CD4-positive, alpha-beta memory T cell (primary cell): ENCODE data around the gene DUSP22. TPM values are rescaled to one million over a fixed set of nuclear protein-coding genes. Genes with fewer than 3 reads are reported as not detected.
"Not testable (repeated sequence)": the region's sequence is repeated elsewhere in the genome, so short reads cannot be mapped to it uniquely, and the experiment has no call there.

Experiments used
- CTCF ChIA-PET: fragments of 350-600 bp; sonication (Branson Sonifier 250); formaldehyde crosslinking; loops from one replicate; lab custom pipeline; 2021; ENCODE audit warnings: inconsistent platforms; ENCODE audit not compliant: partially characterized antibody; lab: Charles Lee
- POLR2A ChIA-PET: fragments of 350-600 bp; sonication (Branson Sonifier 250); formaldehyde crosslinking; loops from one replicate; lab custom pipeline; 2021; ENCODE audit not compliant: partially characterized antibody; lab: Charles Lee
- DNase-seq, 5 donors: peaks; one replicate each; pipeline versions ENCODE4 v3.0.0 to v3.0.0-alpha.2; 2020 to 2022; ENCODE audit warnings: mixed read lengths in 1 of 5
- H3K27ac ChIP-seq: one replicate; pipeline ENCODE4 v1.7.0; 2013; ENCODE audit warnings: low read depth, low read length
- H3K27me3 ChIP-seq: 2 replicates; pipeline ENCODE4 v1.7.0; 2013; ENCODE audit warnings: mild to moderate bottlenecking, low read length, moderate library complexity; ENCODE audit not compliant: insufficient read depth
- H3K36me3 ChIP-seq: 2 replicates; pipeline ENCODE4 v1.7.0; 2013; ENCODE audit warnings: mild to moderate bottlenecking, low read length, moderate library complexity; ENCODE audit not compliant: insufficient read depth
- H3K4me1 ChIP-seq: 2 replicates; pipeline ENCODE4 v1.7.0; 2013; ENCODE audit warnings: mild to moderate bottlenecking, low read length, moderate library complexity; ENCODE audit not compliant: insufficient read depth
- H3K4me3 ChIP-seq, 2 donors: one replicate each; pipeline ENCODE4 v1.7.0; 2013; ENCODE audit warnings: low read length in 2 of 2, mild to moderate bottlenecking in 1 of 2
- H3K9me3 ChIP-seq, 2 donors: one replicate each; pipeline ENCODE4 v1.7.0; 2013; ENCODE audit warnings: low read length in 2 of 2, control low read depth in 1 of 2; ENCODE audit not compliant: control insufficient read depth in 1 of 2
- H3K27ac Mint-ChIP-seq, 7 donors: one replicate each; pipeline ENCODE4 v1.8.0; 2020 to 2021; ENCODE audit warnings: mixed read lengths in 7 of 7, mild to moderate bottlenecking in 6 of 7, inconsistent platforms in 3 of 7, moderate library complexity in 3 of 7
- H3K27me3 Mint-ChIP-seq, 2 donors: one replicate each; pipeline ENCODE4 v1.8.0; 2020 to 2021; ENCODE audit warnings: mixed read lengths in 2 of 2
- H3K36me3 Mint-ChIP-seq, 2 donors: one replicate each; pipeline ENCODE4 v1.8.0; 2020 to 2021; ENCODE audit warnings: mixed read lengths in 2 of 2, inconsistent platforms in 1 of 2, mild to moderate bottlenecking in 1 of 2
- H3K4me1 Mint-ChIP-seq, 4 donors: one replicate each; pipeline ENCODE4 v1.8.0; 2020 to 2021; ENCODE audit warnings: mixed read lengths in 4 of 4, mild to moderate bottlenecking in 1 of 4
- H3K4me3 Mint-ChIP-seq, 8 donors: one replicate each; pipeline ENCODE4 v1.8.0; 2020 to 2021; ENCODE audit warnings: mixed read lengths in 8 of 8, mild to moderate bottlenecking in 7 of 8, moderate library complexity in 6 of 8, inconsistent platforms in 3 of 8
- H3K9me3 Mint-ChIP-seq, 8 donors: one replicate each; pipeline ENCODE4 v1.8.0; 2020 to 2021; ENCODE audit warnings: mixed read lengths in 8 of 8, mild to moderate bottlenecking in 5 of 8, inconsistent platforms in 3 of 8, moderate library complexity in 1 of 8
- intact Hi-C: fragments of 100-400 bp; cut with micrococcal nuclease; formaldehyde crosslinking; loops from one replicate; pipeline ENCODE4 v1.15.1; 2023
- polyA plus RNA-seq, 2 donors: library from polyadenylated mRNA; unstranded; fragments of 300-500 nt; fragmentation: Illumina TruSeq; gene quantifications; one replicate each; pipeline ENCODE4 v1.2.3, GENCODE V29; 2021
- total RNA-seq, 2 experiments: library from RNA; stranded (reverse); gene quantifications; one replicate each; pipeline ENCODE4 v1.2.3, GENCODE V29; 2021

The DUSP22 gene
- total and polyA plus RNA-seq, 4 experiments from 2014 or later = 32.8 to 49.4 (median 38.9) TPM

DNA sequence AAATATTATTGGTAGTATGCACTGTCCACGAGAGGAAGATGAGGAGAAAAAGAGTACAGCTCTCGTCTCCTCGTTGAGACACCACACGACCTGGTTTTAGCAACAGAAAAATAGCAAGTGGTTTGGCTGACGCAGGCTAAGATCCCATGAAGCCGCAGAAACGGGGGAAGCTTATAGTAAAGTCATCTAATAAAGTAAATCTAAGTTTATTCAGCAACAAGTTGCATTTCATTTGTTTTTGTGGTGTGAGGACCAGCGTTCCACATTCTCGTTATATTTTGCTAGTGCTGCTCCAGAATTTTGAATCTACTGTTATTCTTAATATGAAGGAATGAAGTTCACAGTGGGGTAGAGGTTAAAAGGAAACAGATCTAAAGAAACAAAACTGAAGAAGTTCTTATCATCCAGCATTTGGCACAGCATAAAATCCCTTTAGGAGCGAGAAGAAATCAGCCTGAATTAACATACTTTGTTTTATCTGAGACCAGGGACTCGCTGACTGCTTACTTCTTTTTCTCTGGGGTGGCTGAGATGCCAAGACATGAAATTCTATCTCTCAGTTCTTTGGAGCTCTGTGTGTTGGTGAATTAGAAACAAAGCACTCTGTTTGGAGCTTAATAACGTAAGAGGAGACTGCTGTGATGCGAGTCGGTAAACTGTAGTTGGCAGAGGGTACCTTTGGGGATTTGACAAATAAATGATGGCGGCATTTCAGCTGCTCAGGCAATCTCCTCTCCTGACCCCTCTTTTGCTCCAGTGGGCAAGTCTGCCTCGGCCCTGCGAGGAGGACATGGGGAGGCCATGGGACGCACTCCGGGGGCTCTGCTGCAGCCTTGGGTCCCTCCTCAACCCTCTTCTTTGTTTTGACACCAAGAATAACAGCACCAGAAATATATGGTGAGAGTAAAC is 74.4 kb downstream of the DUSP22 start:
- intact Hi-C loops = no loop called here
- Histone ChIP-seq H3K9me3 (no peaks in the 10 kb centered on the region), H3K36me3 (no peaks in the 10 kb centered on the region), H3K4me3 (no peak overlapping the region), H3K4me1 (no peaks in the 10 kb centered on the region), H3K27ac (no peak overlapping the region), H3K27me3 (no peaks in the 10 kb centered on the region)
- CTCF ChIA-PET = no interaction called here
- peaks cover 0 to 45% (median 28%) of the 10 kb centered on the region in 8 donors for H3K9me3 Mint-ChIP-seq
- H3K36me3 Mint-ChIP-seq = no peaks in the 10 kb centered on the region
- no peak overlapping the region for H3K27ac Mint-ChIP-seq
- no peak for DNase-seq
- H3K4me3 Mint-ChIP-seq = no peak overlapping the region
- POLR2A ChIA-PET = no interaction called here
- H3K27me3 Mint-ChIP-seq = peaks cover 0 to 13% of the 10 kb centered on the region in 2 donors
- no peaks in the 10 kb centered on the region for H3K4me1 Mint-ChIP-seq

DNA sequence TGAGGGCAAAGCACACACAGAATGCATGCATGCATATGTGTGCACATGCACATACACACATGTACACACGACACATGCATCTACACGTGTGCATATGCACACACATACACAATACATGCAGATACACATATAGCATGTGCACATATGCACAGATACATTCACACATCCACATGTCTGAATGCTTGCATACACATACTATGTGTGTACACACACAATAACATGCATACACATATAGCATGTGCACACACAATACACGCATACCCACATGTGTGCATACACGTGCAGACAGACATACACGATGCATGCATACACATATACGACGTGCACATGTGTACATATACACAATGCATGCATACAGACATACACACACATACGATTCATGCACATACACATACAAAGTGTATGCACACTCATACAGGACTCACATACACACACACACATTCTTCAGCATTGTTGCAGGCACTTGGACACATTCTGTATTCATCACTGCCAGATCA is 75.1 kb downstream of the DUSP22 start:
- H3K9me3 Mint-ChIP-seq = peaks cover 0 to 42% (median 26%) of the 10 kb centered on the region in 8 donors
- Histone ChIP-seq H3K4me1 (no peaks in the 10 kb centered on the region), H3K27me3 (no peaks in the 10 kb centered on the region), H3K27ac (no peak overlapping the region), H3K36me3 (no peaks in the 10 kb centered on the region), H3K4me3 (no peak overlapping the region), H3K9me3 (no peaks in the 10 kb centered on the region)
- no peaks in the 10 kb centered on the region for H3K4me1 Mint-ChIP-seq
- H3K4me3 Mint-ChIP-seq = no peak overlapping the region
- ChIA-PET CTCF (no interaction called here), POLR2A (no interaction called here)
- DNase-seq = no peak
- H3K27ac Mint-ChIP-seq = no peak overlapping the region
- no peaks in the 10 kb centered on the region for H3K36me3 Mint-ChIP-seq
- intact Hi-C loops = no loop called here
- H3K27me3 Mint-ChIP-seq = peaks cover 0 to 13% of the 10 kb centered on the region in 2 donors

DNA sequence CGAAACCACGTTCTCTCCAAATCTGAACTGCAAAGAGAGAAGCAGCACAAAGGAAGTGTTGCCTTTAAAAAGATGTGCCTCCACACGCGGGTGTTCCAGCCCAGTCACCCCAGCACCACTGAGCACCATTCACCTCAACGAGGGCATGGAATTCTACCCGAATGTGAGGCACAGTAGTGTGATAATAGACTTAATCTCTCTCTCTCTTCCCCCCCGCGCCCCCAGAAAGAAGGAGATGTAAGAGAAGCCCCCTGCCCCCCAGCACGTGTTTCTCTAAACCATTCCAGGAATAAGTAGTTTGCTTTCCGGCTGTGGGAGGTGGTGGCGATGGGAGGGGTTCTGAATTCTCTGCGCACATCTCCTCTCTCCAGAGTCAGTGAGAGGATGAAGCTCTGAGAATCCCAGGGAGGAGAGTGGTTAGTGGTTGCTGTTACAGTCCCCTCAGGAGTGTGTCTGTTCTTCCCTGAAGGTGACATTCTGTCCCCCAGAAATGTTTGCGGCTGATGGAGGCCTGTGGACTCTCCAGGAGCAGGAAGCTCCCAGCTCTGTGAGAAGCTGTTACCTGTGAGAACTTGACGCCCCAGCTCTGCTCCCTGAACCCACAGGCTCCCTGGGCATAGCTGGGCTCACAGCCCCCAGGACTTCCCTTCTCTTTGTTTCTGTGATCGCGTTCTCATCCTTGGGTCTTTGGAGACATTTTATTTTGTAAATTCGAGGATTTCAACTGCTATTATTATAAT is 75.8 kb downstream of the DUSP22 start:
- DNase-seq = no peak
- Mint-ChIP-seq H3K4me3 (no peak overlapping the region), H3K27me3 (peaks cover 0 to 13% of the 10 kb centered on the region in 2 donors), H3K4me1 (peaks cover 0 to 6% (median 4%) of the 10 kb centered on the region in 4 donors), H3K27ac (no peak overlapping the region), H3K9me3 (peaks cover 0 to 37% (median 19%) of the 10 kb centered on the region in 8 donors), H3K36me3 (no peaks in the 10 kb centered on the region)
- Histone ChIP-seq H3K27ac (no peak overlapping the region), H3K27me3 (no peaks in the 10 kb centered on the region), H3K36me3 (no peaks in the 10 kb centered on the region), H3K4me3 (no peak overlapping the region), H3K4me1 (no peaks in the 10 kb centered on the region), H3K9me3 (no peaks in the 10 kb centered on the region)
- intact Hi-C loops = no loop called here
- ChIA-PET POLR2A (no interaction called here), CTCF (no interaction called here)

DNA sequence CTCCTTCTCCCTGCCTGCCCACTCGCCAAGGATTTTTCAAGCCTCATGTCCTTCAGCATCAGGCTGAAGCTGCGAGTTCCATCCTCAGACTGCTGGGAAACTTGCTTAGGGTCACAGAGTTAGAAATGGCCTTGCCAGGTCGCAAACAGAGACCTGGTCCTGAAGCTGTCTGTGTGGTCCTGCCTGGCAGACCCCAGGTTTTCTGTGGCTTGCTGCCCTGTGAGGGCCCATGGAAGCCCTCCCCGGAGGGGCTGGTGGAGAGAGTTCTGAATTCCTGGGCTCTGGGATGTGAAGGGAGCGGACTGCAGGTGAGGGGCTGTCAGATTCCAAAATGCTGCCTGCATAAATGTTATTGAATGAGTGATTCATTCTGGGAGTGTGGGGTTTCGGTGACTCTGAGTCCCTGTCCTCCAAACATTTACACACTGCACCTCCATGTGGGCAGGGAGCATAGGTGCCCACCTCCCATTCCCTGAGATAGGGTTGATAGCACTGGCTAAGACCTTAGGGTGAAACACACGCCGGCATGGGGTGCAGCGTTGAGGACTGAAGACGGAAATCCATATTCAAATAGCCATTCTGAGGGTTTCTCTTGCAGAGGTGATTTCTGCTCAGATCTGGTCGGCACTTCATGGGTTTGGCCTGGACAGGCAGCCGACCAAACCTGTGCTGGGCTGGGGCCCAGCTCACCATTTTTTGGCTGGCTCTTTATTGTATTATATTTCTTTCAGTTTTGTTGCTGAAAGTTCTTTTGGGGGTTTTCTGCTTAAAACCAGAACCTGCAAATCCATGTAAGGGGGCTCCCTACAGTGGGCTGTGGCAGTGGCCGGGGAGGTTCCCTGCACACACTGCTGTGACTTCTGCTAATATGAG is 77.5 kb downstream of the DUSP22 start:
- intact Hi-C loops = no loop called here
- H3K9me3 Mint-ChIP-seq = peaks cover 0 to 33% (median 6%) of the 10 kb centered on the region in 8 donors
- H3K27me3 Mint-ChIP-seq = peaks cover under 1 to 17% of the 10 kb centered on the region in 2 donors
- H3K4me1 Mint-ChIP-seq = peaks cover 0 to 6% (median 4%) of the 10 kb centered on the region in 4 donors
- H3K4me3 Mint-ChIP-seq = no peak overlapping the region
- Histone ChIP-seq H3K36me3 (no peaks in the 10 kb centered on the region), H3K4me3 (no peak overlapping the region), H3K9me3 (no peaks in the 10 kb centered on the region), H3K27ac (no peak overlapping the region), H3K4me1 (no peaks in the 10 kb centered on the region), H3K27me3 (no peaks in the 10 kb centered on the region)
- no peak overlapping the region for H3K27ac Mint-ChIP-seq
- H3K36me3 Mint-ChIP-seq = no peaks in the 10 kb centered on the region
- no peak for DNase-seq
- POLR2A ChIA-PET = no interaction called here
- CTCF ChIA-PET = no interaction called here

DNA sequence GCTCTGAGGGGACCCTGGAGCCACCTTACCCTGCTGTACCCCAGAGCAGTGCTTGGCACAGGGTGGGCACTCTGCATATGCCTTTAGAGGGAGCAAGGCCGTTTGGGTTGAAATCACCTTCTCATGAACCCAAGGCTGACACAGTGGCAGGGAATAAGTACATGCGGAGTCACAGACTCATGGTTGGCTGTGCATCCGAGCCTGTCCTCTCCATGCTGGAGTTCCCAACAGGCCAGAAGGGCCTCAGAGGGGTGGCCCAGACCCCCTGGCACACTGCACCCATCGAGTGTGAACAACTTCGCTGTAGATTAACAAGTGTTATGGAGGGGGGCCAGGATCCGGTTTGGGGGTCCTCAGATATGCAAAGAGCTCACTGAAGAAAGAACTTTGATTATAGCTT is 78.3 kb downstream of the DUSP22 start:
- POLR2A ChIA-PET = no interaction called here
- CTCF ChIA-PET = no interaction called here

DNA sequence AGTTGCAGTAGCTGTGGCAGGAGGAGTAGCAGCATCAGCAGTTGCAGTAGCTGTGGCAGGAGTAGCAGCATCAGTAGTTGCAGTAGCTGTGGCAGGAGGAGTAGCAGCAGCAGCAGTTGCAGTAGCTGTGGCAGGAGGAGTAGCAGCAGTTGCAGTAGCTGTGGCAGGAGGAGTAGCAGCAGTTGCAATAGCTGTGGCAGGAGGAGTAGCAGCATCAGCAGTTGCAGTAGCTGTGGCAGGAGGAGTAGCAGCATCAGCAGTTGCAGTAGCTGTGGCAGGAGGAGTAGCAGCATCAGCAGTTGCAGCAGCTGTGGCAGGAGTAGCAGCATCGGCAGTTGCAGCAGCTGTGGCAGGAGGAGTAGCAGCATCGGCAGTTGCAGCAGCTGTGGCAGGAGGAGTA is 79.6 kb downstream of the DUSP22 start:
- H3K27ac ChIP-seq, H3K36me3 Mint-ChIP-seq, DNase-seq, H3K4me3 ChIP-seq, H3K4me1 Mint-ChIP-seq, H3K36me3 ChIP-seq, CTCF ChIA-PET, POLR2A ChIA-PET, H3K27ac Mint-ChIP-seq, intact Hi-C loops, H3K4me1 ChIP-seq, H3K27me3 ChIP-seq, H3K4me3 Mint-ChIP-seq, H3K9me3 ChIP-seq: not testable (repeated sequence)
- Mint-ChIP-seq H3K27me3 (peaks cover 8 to 23% of the 10 kb centered on the region in 2 donors), H3K9me3 (peaks cover 0 to 27% (median 5%) of the 10 kb centered on the region in 8 donors)

More for the DNA sequence above, 78.3 kb downstream of the DUSP22 start:
- Histone ChIP-seq H3K36me3 (no peaks in the 10 kb centered on the region), H3K9me3 (no peaks in the 10 kb centered on the region), H3K4me1 (no peaks in the 10 kb centered on the region), H3K27ac (no peak overlapping the region), H3K4me3 (no peak overlapping the region), H3K27me3 (no peaks in the 10 kb centered on the region)
- Mint-ChIP-seq H3K4me1 (peaks cover 0 to 6% (median 4%) of the 10 kb centered on the region in 4 donors), H3K27ac (no peak overlapping the region), H3K4me3 (no peak overlapping the region), H3K27me3 (peaks cover 5 to 20% of the 10 kb centered on the region in 2 donors), H3K36me3 (no peaks in the 10 kb centered on the region), H3K9me3 (peaks cover 0 to 31% (median 7%) of the 10 kb centered on the region in 8 donors)
- DNase-seq = no peak
- intact Hi-C loops = no loop called here
